Anterior cingulate cortex (tissue), 58 donors: ENCODE results near the gene JUP.
"Not testable (repeated sequence)": the region's sequence is repeated elsewhere in the genome, so short reads cannot be mapped to it uniquely, and the experiment has no call there.

ENCODE experiments used
- DNase-seq, 58 donors: peaks; one replicate each; lab custom pipeline; 2025; lab: John Stamatoyannopoulos, UW

The JUP gene

GRCh38 chr17:41786227-41787020 is at the start of gene JUP:
TSS of gene JUP (minus strand) at chr17:41786711. CDS start at chr17:41771854, 14,857 bp downstream.
- peak; percentile 68 to 100 (median 98) for DNase-seq

DNA sequence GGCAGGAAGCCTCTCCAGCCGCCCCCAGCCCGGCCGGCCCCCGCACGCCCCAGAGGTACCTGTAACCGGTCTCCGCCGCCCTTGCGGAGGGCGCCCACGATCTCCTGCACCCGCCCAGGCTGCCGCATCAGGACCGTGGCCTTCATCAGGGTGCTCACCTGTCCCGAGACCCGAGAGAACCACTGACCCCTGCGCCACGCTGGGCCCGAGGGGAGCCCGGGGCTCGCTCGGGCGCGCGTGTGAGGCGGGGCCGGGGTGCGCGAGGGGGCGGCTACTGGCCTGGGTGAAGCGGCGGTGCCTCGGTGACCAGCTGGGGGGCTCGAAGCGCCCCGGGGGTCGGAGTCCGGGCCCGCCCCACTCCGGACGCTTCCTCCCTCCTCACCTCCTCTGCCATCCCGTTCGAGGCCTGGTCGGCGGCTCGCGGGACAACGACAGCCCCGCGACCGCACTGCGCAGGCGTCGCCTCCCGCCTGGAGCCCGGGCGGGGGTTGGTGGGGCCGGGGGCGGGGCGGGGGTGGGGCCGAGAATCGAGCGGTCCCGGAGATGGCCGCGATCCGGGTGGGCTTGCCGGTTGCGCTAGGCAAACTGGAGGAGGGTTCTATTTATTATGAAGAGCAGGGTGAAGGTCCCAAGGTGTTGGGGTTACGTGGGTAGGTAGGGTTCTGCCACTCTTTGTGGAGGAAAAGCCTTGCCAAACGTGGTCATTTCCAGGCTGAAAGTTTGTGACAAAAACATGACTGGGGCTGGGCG is 49.5 kb upstream of the JUP start, which contains the start of gene NT5C3B:
NT5C3B (minus strand) TSS at position 433 of the 750 bp plus-strand sequence; CDS start at position 394, 39 bp downstream.
- peak in 51 of 58 donors; percentile 5 to 67 (median 41) for DNase-seq

DNA sequence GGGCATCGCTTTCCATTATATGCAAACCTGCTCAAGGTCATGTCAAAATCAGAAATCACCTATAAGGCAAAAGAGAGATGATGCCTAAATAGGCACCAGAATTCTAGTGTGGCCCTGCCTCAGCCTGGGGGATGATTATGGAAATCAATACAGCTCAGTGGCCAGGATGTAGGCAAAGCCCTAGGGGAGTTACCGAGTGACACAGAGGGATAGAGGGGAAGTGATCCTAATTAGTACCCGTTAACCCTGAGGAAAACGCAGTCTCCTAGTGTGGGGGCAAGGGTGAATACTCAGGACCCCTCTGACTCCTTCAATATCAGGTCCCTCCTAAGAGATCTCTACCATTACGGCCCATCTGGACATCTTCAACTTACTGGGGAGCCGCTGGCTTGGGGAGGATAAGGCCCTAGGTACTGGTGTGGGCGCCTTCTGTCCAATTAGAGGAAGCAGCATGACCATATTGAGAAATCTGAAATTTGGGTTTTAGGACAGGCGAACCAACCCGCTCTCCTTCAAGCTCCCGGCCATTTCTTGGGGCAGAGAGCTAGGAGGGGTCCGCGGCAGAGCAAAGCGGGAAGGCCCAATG is 48.8 kb upstream of the JUP start:
- DNase-seq, result no peak

DNA sequence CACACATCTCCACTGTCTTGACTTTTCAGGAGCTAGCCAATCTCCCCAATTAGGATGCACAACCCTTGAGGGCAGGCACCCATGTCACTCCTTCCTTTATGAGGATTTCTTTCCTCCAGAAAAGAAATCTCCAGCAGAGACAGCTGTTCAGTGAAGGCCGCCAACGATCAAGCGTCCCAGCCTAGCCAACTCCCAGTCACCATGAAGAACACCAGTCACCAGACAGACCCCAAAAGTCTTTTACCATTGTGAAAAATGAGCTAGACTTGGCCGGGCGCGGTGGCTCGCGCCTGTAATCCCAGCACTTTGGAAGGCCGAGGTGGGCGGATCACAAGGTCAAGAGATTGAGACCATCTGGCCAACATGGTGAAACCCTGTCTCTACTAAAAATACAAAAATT is 43.5 kb upstream of the JUP start:
- not testable (repeated sequence) for DNase-seq

DNA sequence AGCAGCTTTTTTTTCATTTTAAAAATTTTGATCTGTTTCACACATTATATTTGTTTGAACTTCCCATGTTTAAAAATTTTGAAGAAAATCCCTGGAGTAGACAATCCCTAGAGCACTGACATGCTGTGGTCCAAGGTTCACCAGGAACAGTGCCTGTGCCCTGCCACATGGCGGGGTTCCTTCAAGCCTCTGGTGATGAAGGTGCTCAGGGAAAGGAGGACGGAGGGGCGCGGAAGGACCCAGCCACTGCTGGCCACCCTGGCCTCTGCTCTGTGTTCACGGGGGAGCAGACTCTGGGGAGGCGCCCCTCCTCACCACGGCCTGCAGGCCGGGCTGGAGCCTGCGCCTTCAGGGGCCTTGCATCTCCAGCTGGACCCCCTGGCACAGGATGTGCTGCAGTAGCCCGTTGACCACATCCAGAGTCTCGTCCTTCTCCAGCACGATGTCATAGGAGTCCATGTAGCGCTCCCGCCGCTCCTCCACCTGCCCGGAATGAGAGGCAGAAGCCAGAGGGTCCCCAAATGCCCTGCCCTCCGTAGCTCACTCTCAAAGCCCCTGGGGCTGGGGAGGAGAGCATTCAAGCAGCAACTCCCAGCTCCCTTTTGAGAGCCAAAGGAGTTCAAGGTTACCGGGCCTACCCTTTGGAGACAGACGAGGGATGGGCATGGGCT is 38.8 kb upstream of the JUP start:
- DNase-seq, result no peak

DNA sequence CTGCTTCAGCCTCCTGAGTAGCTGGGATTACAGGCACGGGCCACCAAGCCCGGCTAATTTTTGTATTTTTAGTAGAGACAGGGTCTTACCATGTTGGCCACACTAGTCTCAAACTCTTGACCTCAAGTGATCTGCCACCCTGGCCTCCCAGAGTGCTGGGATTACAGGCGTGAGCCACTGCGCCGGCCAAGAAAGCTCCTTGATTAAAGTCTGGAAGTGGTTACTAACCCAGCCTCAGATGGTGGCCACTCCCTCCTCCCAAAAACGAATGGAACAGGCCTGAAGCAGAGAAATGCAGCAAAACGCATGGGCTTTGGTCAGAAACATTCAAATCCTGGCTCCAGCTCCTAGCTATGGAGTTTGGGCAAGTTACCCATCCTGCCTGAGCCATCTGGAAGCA is 37.6 kb upstream of the JUP start:
- no peak for DNase-seq

- no peak for DNase-seq
These were observed 37.1 kb upstream of the JUP start for GRCh38 chr17:41823580-41823979.

GRCh38 chr17:41823141-41823524 is 36.6 kb upstream of the JUP start:
- no peak for DNase-seq

GRCh38 chr17:41822216-41823140 is 36.0 kb upstream of the JUP start:
- DNase-seq, result no peak

DNA sequence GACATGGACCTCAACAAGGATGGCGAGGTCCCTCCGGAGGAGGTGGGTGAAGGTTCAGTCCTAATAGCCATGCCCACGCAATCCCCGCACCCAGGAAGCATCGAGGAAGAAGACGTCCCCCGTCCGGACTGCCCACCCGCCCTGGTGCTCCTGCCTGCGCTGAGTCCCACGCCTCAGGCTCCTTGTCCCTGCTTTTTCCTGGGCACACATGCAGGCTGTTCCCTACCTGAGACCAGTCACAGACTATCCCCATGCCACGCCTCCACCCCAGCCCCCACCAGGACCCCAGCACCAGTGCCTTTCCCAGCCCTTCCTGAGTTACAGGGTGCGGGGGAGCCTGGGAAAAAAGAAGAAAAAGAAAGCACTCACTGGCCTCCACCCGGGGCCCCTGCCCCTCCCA is 35.3 kb upstream of the JUP start:
- no peak for DNase-seq

- no peak for DNase-seq
These were observed 31.5 kb upstream of the JUP start for GRCh38 chr17:41818024-41818423.

DNA sequence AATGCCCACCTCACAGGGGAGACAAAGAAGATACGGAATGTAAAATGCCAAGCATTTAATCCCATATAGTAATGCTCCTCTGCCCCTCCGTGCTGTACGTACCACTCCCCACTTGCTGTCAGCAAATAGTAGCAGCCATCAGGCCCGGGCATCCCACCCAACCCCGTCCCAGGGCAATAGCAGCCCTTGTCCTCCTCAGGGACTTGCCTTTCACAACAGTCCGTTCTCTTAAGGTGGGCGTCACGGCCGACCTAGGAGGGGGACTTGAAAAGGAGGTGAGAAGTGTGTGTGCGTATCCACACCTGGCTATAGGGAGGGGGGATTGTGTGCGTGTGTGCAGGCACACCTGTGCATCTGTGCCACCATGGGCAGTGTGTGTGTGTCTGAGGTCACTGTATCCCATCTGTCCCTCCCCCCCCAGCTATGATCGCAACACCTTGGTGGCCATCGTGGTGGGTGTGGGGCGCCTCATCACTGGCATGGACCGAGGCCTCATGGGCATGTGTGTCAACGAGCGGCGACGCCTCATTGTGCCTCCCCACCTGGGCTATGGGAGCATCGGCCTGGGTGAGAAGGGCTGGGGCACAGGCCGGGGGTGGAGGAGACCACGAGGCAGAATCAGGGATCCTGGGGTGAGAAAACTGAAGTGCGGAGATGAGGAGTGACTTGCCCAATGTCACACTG is 30.3 kb upstream of the JUP start:
- no peak for DNase-seq

DNA sequence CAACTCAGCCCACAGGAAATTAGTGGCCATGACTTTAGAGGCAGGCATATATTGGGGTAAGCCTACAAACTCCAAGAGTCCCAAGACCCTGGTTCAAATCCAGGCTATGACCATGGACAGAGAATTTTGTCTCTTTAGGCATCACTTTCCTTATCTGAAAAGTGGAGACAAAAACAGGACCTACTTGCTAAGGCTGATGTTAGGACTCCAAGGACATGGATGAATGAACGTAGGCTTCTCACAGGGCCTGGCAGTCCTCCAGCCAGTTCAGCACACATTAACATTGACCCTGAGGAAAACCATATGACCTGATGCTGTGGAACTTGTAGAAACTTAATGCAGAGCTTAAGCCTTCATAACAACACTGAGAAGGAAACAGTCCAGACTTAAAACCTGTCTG is 27.7 kb upstream of the JUP start:
- DNase-seq, result no peak

- DNase-seq, result no peak
These were observed 27.2 kb upstream of the JUP start for GRCh38 chr17:41813699-41814124.

DNA sequence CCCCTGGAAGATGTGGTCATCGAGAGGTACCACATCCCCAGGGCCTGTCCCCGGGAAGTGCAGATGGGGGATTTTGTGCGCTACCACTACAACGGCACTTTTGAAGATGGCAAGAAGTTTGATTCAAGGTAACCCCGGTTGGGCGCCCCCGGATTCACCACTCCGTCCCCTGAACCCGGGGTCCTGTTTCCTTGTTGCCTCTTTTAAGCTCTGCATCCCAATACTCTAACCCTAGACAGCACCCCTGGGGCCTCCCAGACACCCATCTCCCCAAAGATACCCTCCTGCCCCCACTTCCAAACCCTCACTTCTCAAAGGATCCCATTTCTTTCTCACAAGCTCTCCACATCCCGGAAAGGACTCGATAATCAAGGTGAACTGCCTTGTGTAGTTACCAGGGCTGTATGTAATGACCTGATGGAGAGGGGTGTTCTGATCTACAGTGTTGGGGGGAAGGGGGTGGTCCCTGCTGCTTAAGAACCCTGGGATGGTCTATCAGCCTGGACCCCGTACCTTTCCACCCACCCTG is 26.7 kb upstream of the JUP start:
- DNase-seq, result no peak

GRCh38 chr17:41812381-41813151 is 26.1 kb upstream of the JUP start, which contains the start of gene FKBP10:
TSS of gene FKBP10 (plus strand) at chr17:41813004. CDS start at chr17:41813035, 31 bp downstream.
- DNase-seq, result peak in 44 of 58 donors; percentile 9 to 69 (median 44)

- DNase-seq, result peak in 55 of 58 donors; percentile 10 to 86 (median 64)
These were observed 25.3 kb upstream of the JUP start, which contains the start of gene P3H4 for GRCh38 chr17:41811549-41812380. TSS of gene P3H4 (minus strand) at chr17:41811949. CDS start at chr17:41811915, 34 bp downstream.
